GM10248 (cell line): ENCODE measurements around the gene CADM1.

ENCODE experiments used
- CTCF ChIA-PET: fragments of 300-600 bp; sonication (Branson Sonifier 250); formaldehyde crosslinking; extraction: SDS; loops from one replicate; lab custom pipeline; 2021; ENCODE audit warnings: antibody characterized with exemption; lab: Yijun Ruan, JAX
- POLR2A ChIA-PET: fragments of 350-650 bp; sonication (Branson Sonifier 250); formaldehyde crosslinking; extraction: SDS; loops from one replicate; lab custom pipeline; 2020; ENCODE audit warnings: antibody characterized with exemption; lab: Yijun Ruan, JAX
- DNase-seq: peaks from one replicate; pipeline ENCODE4 v3.0.0; 2012; ENCODE audit errors: extremely low spot score
- CTCF ChIP-seq: IDR thresholded peaks from 2 replicates; pipeline ENCODE4 v1.5.1; 2012; ENCODE audit warnings: mild to moderate bottlenecking, low read depth; ENCODE audit errors: extremely low read depth, missing control alignments, control extremely low read depth

CADM1 gene

GRCh38 chr11:115302946-115303703, 201.1 kb downstream of the CADM1 start:
- no peak for DNase-seq
- ChIA-PET POLR2A (no interaction called here), CTCF (interaction anchor here (1.7 kb wide), 1 partner anchor 10 kb away, joined by 5 read pairs; no protein-coding TSS in a partner anchor)
- no peak for TF ChIP-seq CTCF

- CTCF ChIA-PET, result interaction anchor here (1.0 kb wide), 1 partner anchor 10 kb away, joined by 4 read pairs; no protein-coding TSS in a partner anchor
- DNase-seq, result no peak
- POLR2A ChIA-PET, result no interaction called here
- TF ChIP-seq CTCF, result no peak
Measured at GRCh38 chr11:115300660-115301428, 203.4 kb downstream of the CADM1 start.

GRCh38 chr11:115298300-115299012, 205.8 kb downstream of the CADM1 start:
- ChIA-PET CTCF (interaction anchor here (1.5 kb wide), 1 partner anchor 98 kb away, joined by 3 read pairs; no protein-coding TSS in a partner anchor), POLR2A (no interaction called here)
- TF ChIP-seq CTCF, result no peak
- DNase-seq, result no peak

- no peak for TF ChIP-seq CTCF
- DNase-seq, result no peak
- ChIA-PET POLR2A (no interaction called here), CTCF (interaction anchor here (1.5 kb wide), 1 partner anchor 97 kb away, joined by 3 read pairs; no protein-coding TSS in a partner anchor)
Measured at GRCh38 chr11:115297330-115297729, 206.9 kb downstream of the CADM1 start.

- CTCF ChIA-PET, result interaction anchor here (1.3 to 1.5 kb wide), 2 partner anchors 10 to 74 kb away, joined by 3 to 5 read pairs; no protein-coding TSS in a partner anchor
- DNase-seq, result no peak
- POLR2A ChIA-PET, result no interaction called here
- TF ChIP-seq CTCF, result no peak
Measured at GRCh38 chr11:115291325-115291724, 212.9 kb downstream of the CADM1 start.

- no peak for TF ChIP-seq CTCF
- POLR2A ChIA-PET, result no interaction called here
- DNase-seq, result no peak
- CTCF ChIA-PET, result interaction anchor here (0.8 to 1.5 kb wide), 3 partner anchors 10 to 74 kb away, joined by 3 to 5 read pairs (median 3); no protein-coding TSS in a partner anchor
Measured at GRCh38 chr11:115290893-115291292, 213.3 kb downstream of the CADM1 start.
